KMS-11 (cell line): ENCODE measurements around the gene RPL3.

Experiments
- H2AFZ ChIP-seq: fragments of 200-600 bp; sonication (generic); 2 replicates; pipeline ENCODE4 v1.6.1; 2016; ENCODE audit warnings: antibody characterized with exemption, mixed run types, low read depth
- H3K27ac ChIP-seq: fragments of 200-600 bp; sonication (generic); 2 replicates; pipeline ENCODE4 v1.6.1; 2016; ENCODE audit warnings: mild to moderate bottlenecking, mixed run types
- H3K27me3 ChIP-seq: fragments of 200-600 bp; sonication (generic); 2 replicates; pipeline ENCODE4 v1.6.1; 2017; ENCODE audit warnings: mild to moderate bottlenecking, low read depth, mixed run types, moderate library complexity; ENCODE audit not compliant: insufficient read depth
- H3K36me3 ChIP-seq: fragments of 200-600 bp; sonication (generic); 2 replicates; pipeline ENCODE4 v1.6.1; 2017; ENCODE audit warnings: mild to moderate bottlenecking, mixed run types; ENCODE audit not compliant: insufficient read depth
- H3K4me1 ChIP-seq: fragments of 200-600 bp; sonication (generic); 2 replicates; pipeline ENCODE4 v1.6.1; 2016; ENCODE audit warnings: mild to moderate bottlenecking, low read depth, mixed run types; ENCODE audit not compliant: poor library complexity, severe bottlenecking
- H3K4me2 ChIP-seq: fragments of 200-600 bp; sonication (generic); 2 replicates; pipeline ENCODE4 v1.7.0; 2016; ENCODE audit warnings: mild to moderate bottlenecking, mixed run types
- H3K4me3 ChIP-seq: fragments of 200-600 bp; sonication (generic); IDR thresholded peaks from 2 replicates; pipeline ENCODE4 v1.6.1; 2017; ENCODE audit warnings: low read depth, low read length, mixed read lengths; ENCODE audit not compliant: insufficient read depth
- H3K79me2 ChIP-seq: fragments of 200-600 bp; sonication (generic); 2 replicates; pipeline ENCODE4 v1.6.1; 2016; ENCODE audit warnings: low read depth, mixed run types; ENCODE audit not compliant: insufficient read depth
- H3K9ac ChIP-seq: fragments of 200-600 bp; sonication (generic); 2 replicates; pipeline ENCODE4 v1.6.1; 2016; ENCODE audit warnings: mild to moderate bottlenecking, mixed run types
- H4K20me1 ChIP-seq: fragments of 200-600 bp; sonication (generic); 2 replicates; pipeline ENCODE4 v1.6.1; 2016; ENCODE audit warnings: mild to moderate bottlenecking, mixed run types; ENCODE audit not compliant: insufficient read depth
- TF ChIP-seq, protein P1 (sequence below): fragments of 200-600 bp; sonication (generic); conservative IDR thresholded peaks from 2 replicates; pipeline ENCODE4 v1.6.1; 2017; ENCODE audit warnings: low read depth, mild to moderate bottlenecking, antibody characterized with exemption, low read length, moderate library complexity, mixed read lengths

The RPL3 gene

DNA sequence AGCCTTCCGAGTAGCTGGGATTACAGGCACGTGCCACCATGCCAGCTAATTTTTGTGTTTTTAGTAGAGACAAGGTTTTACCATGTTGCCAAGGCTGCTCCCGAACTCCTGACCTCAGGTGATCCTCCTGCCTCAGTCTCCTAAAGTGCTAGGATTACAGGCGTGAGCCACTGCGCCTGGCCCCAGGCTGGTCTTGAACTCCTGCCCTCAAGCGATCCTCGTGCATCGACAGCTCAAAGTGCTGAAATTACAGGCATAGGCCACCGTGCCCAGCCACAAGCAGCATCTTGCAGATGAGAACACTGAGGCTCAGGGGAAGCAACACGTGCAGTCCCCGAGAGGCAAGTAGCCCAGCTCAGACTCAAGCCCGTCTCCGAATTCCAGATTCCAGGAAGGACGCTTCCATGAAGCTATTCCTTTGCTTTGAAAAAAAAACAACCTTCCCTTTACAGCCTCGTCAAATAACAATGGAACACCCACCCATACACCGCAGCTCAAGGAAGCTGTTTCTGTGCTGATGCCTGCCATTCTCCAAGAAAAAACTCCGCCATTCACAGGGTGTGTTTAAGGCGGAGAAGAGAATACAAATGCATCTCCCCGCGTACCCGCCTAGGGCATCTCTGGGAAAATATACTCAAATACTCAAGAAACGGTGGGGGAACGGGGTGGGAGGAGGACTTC, 40.1 kb downstream of the RPL3 start:
- no peaks in the 10 kb centered on the region for H3K4me1 ChIP-seq

DNA sequence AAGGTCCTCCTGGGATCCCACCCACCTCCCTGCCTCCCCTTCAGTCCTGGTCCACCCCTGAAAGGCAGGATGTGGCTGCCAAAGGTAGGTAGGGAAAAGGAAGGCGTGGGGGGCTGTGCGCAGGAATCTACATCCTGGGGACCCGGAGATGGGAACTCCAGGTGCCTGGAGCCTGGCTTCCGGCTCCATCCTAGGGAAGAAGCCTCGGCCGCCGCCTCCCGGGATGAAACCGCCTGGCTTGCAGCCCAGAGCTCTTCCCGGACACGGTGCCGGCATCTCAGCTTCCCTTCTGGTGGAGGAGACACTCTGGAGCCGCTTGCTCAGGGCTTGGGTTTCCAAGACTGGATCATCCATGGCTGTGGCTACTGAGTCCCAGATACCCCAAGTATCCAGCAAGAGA, 41.4 kb downstream of the RPL3 start:
- H3K9ac ChIP-seq, result no peak overlapping the region
- peaks cover 42% of the 10 kb centered on the region for H3K27me3 ChIP-seq
- H3K36me3 ChIP-seq, result no peaks in the 10 kb centered on the region
- TF ChIP-seq, protein P1, sequence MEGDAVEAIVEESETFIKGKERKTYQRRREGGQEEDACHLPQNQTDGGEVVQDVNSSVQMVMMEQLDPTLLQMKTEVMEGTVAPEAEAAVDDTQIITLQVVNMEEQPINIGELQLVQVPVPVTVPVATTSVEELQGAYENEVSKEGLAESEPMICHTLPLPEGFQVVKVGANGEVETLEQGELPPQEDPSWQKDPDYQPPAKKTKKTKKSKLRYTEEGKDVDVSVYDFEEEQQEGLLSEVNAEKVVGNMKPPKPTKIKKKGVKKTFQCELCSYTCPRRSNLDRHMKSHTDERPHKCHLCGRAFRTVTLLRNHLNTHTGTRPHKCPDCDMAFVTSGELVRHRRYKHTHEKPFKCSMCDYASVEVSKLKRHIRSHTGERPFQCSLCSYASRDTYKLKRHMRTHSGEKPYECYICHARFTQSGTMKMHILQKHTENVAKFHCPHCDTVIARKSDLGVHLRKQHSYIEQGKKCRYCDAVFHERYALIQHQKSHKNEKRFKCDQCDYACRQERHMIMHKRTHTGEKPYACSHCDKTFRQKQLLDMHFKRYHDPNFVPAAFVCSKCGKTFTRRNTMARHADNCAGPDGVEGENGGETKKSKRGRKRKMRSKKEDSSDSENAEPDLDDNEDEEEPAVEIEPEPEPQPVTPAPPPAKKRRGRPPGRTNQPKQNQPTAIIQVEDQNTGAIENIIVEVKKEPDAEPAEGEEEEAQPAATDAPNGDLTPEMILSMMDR, result no peak
- no peak overlapping the region for H2AFZ ChIP-seq
- no peaks in the 10 kb centered on the region for H3K79me2 ChIP-seq
- H4K20me1 ChIP-seq, result no peaks in the 10 kb centered on the region
- no peaks in the 10 kb centered on the region for H3K4me1 ChIP-seq
- no peak overlapping the region for H3K4me2 ChIP-seq
- no peak overlapping the region for H3K4me3 ChIP-seq
- no peak overlapping the region for H3K27ac ChIP-seq

More for the DNA sequence above, 40.1 kb downstream of the RPL3 start:
- Histone ChIP-seq H3K79me2 (no peaks in the 10 kb centered on the region), H3K4me3 (no peak overlapping the region), H3K9ac (no peak overlapping the region), H3K27me3 (peaks cover 46% of the 10 kb centered on the region), H3K27ac (no peak overlapping the region), H3K36me3 (no peaks in the 10 kb centered on the region), H3K4me2 (no peak overlapping the region), H2AFZ (no peak overlapping the region), H4K20me1 (no peaks in the 10 kb centered on the region)
- TF ChIP-seq, protein P1, result no peak

DNA sequence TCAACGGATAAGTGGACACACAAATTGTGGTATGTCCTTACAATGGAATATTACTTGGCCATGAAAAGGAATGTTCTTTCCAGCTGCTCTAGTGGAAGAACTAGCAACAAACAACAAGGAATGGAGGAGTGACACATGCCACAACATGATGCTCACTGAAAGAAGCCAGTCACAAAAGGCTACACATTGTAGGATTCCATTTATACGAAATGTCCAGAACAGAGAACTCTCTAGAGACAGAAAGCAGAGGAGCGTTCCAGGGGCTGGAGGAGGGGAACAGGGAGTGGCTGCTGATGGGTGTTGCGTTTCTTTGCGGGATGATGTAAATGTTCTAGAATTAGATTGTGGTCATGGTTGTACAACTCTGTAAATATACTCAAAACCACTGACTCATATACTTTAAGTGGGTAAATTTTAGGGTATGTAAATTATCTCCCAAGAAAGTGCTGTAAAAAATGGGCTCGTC, 42.2 kb downstream of the RPL3 start:
- no peaks in the 10 kb centered on the region for H3K4me1 ChIP-seq
- no peaks in the 10 kb centered on the region for H3K36me3 ChIP-seq
- TF ChIP-seq, protein P1, result no peak
- no peak overlapping the region for H3K4me2 ChIP-seq
- H3K27me3 ChIP-seq, result peaks cover 39% of the 10 kb centered on the region
- no peak overlapping the region for H3K4me3 ChIP-seq
- no peaks in the 10 kb centered on the region for H4K20me1 ChIP-seq
- H3K9ac ChIP-seq, result no peak overlapping the region
- H3K79me2 ChIP-seq, result no peaks in the 10 kb centered on the region
- no peak overlapping the region for H2AFZ ChIP-seq
- no peak overlapping the region for H3K27ac ChIP-seq

DNA sequence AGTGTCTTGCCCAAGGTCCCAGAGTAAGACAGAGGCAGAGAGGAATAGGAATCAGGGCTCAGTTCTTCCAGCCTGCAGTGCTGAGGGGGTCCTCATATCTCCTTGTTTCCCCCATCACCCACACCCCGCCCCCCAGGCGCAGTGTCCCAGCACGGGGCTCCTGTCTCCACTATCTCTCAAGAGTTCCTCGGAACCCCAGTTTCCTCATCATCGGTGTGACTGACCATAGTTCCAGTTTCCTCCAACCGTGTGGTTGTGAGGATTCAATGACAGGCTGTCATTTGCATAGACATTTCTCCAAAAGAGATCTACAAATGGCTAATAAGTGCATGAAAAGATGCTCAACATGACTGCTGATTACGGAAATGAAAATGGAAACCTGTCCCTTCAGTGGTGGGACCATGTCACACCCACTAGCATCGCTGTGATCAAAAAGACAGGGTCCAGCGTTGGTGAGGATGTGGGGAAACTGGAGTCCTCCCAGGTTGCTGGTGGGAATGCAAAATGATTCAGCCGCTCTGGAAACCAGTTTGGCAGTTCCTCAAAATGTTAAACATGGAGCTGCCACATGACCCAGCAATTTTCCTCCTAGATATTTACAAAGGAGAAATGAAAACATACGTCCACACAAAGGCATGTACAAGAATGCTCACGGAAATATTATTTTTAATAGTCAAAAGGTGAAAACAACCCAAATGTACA, 42.8 kb downstream of the RPL3 start:
- H4K20me1 ChIP-seq, result no peaks in the 10 kb centered on the region
- TF ChIP-seq, protein P1, result no peak
- H3K79me2 ChIP-seq, result no peaks in the 10 kb centered on the region
- H2AFZ ChIP-seq, result no peak overlapping the region
- no peaks in the 10 kb centered on the region for H3K4me1 ChIP-seq
- H3K9ac ChIP-seq, result no peak overlapping the region
- no peaks in the 10 kb centered on the region for H3K36me3 ChIP-seq
- no peak overlapping the region for H3K4me2 ChIP-seq
- H3K27ac ChIP-seq, result no peak overlapping the region
- peaks cover 42% of the 10 kb centered on the region for H3K27me3 ChIP-seq
- H3K4me3 ChIP-seq, result no peak overlapping the region
